WTC11 (cell line): ENCODE data around the gene GALNTL6. TPM values are rescaled to one million over a fixed set of nuclear protein-coding genes. Genes with fewer than 3 reads are reported as not detected.

Experiments used
- ATAC-seq: fragments of 200-7000 bp; cut with Tn5 transposase; 2 replicates; pipeline ENCODE4 v1.10.0; 2021; ENCODE audit warnings: mild to moderate bottlenecking, moderate library complexity
- CTCF ChIA-PET: fragments of 300-600 bp; sonication (Branson Sonifier 250); formaldehyde crosslinking; loops from one replicate; lab custom pipeline; 2021; ENCODE audit warnings: antibody characterized with exemption; lab: Charles Lee
- POLR2A ChIA-PET: fragments of 350-600 bp; sonication (Branson Sonifier 250); formaldehyde crosslinking; loops from one replicate; lab custom pipeline; 2021; ENCODE audit warnings: antibody characterized with exemption; lab: Charles Lee
- DNase-seq: peaks from one replicate; pipeline ENCODE4 v3.0.0; 2021; ENCODE audit warnings: low spot score
- H3K27ac Mint-ChIP-seq: 2 replicates; pipeline ENCODE4 v1.8.0; 2021; ENCODE audit warnings: mixed read lengths
- H3K27me3 Mint-ChIP-seq: 2 replicates; pipeline ENCODE4 v1.8.0; 2021; ENCODE audit warnings: low read depth, mild to moderate bottlenecking, moderate library complexity, mixed read lengths
- H3K36me3 Mint-ChIP-seq: 2 replicates; pipeline ENCODE4 v1.8.0; 2021; ENCODE audit warnings: mixed read lengths
- H3K4me1 Mint-ChIP-seq: 2 replicates; pipeline ENCODE4 v1.8.0; 2022; ENCODE audit warnings: mixed read lengths
- H3K4me3 Mint-ChIP-seq: 2 replicates; pipeline ENCODE4 v1.8.0; 2021; ENCODE audit warnings: mild to moderate bottlenecking, moderate library complexity, mixed read lengths
- H3K9me3 Mint-ChIP-seq: 2 replicates; pipeline ENCODE4 v1.8.0; 2021; ENCODE audit warnings: mixed read lengths
- CTCF ChIP-seq: fragments of 200-600 bp; IDR thresholded peaks from 2 replicates; pipeline ENCODE4 v1.8.0; 2022; ENCODE audit warnings: antibody characterized with exemption
- E2F4 ChIP-seq: sonication (generic); formaldehyde crosslinking; IDR thresholded peaks from 2 replicates; pipeline ENCODE4 v1.8.1; 2022; ENCODE audit warnings: low read depth, mild to moderate bottlenecking, moderate library complexity, missing genetic modification reagents, borderline replicate concordance
- FOXP1 ChIP-seq: sonication (generic); formaldehyde crosslinking; IDR thresholded peaks from 2 replicates; pipeline ENCODE4 v1.8.0; 2022; ENCODE audit warnings: missing genetic modification reagents, mild to moderate bottlenecking, moderate library complexity, borderline replicate concordance
- FOXP4 ChIP-seq: sonication (generic); formaldehyde crosslinking; IDR thresholded peaks from 2 replicates; pipeline ENCODE4 v1.8.0; 2022; ENCODE audit warnings: mild to moderate bottlenecking, missing genetic modification reagents
- HMGA2 ChIP-seq: fragments of 250-450 bp; sonication (Bioruptor Pico); IDR thresholded peaks from 2 replicates; pipeline ENCODE4 v1.4.0; 2021; ENCODE audit warnings: mild to moderate bottlenecking, moderate library complexity
- NFATC4 ChIP-seq: fragments of 250-450 bp; sonication (Bioruptor Pico); IDR thresholded peaks from 2 replicates; pipeline ENCODE4 v1.9.0; 2021; ENCODE audit warnings: mild to moderate bottlenecking
- RELA ChIP-seq: sonication (generic); formaldehyde crosslinking; IDR thresholded peaks from 2 replicates; pipeline ENCODE4 v1.8.1; 2022; ENCODE audit warnings: missing genetic modification reagents, mild to moderate bottlenecking, borderline replicate concordance
- SP1 ChIP-seq: sonication (generic); formaldehyde crosslinking; conservative IDR thresholded peaks from 2 replicates; pipeline ENCODE4 v1.8.1; 2022; ENCODE audit warnings: missing genetic modification reagents
- TP53 ChIP-seq: sonication (generic); formaldehyde crosslinking; IDR thresholded peaks from 2 replicates; pipeline ENCODE4 v1.8.1; 2023; ENCODE audit warnings: mild to moderate bottlenecking, missing genetic modification reagents
- ZNF416 ChIP-seq: fragments of 250-450 bp; sonication (Bioruptor Pico); IDR thresholded peaks from 2 replicates; pipeline ENCODE4 v1.9.0; 2021; ENCODE audit warnings: mild to moderate bottlenecking, inconsistent platforms
- total RNA-seq: library from RNA; stranded (reverse); gene quantifications from 3 replicates; pipeline ENCODE4 v1.2.3, GENCODE V29; 2021
- TF ChIP-seq, protein P1 (sequence below): sonication (generic); formaldehyde crosslinking; IDR thresholded peaks from 2 replicates; pipeline ENCODE4 v1.8.1; 2023; ENCODE audit warnings: mild to moderate bottlenecking, missing genetic modification reagents

GALNTL6 gene
- total RNA-seq, 1 experiment from 2014 or later: 0.24 TPM

DNA sequence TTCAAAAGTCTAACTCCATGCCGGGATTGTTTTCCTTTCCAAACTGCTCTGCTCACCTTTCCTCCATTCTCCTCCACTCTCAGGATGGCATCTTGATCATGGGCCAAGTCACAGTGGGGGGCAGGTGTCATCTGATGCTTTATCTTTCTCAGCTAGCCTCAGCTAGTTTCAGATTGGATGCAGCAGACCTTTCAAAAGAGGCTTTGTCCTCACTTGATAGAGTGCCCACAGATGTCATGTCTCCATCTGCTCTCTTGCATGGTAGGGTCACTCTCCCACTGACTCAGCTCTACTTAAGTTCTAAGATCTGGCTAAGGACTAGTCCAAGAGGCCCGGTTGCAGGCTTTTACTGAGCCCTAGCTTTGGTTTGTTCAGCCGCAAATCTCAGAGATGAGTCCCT, 1013.7 kb downstream of the GALNTL6 start:
- TF ChIP-seq FOXP1 (CRISPR knock-in tag) (no peak), HMGA2 (no peak), CTCF (no peak), SP1 (CRISPR knock-in tag) (no peak), NFATC4 (CRISPR knock-in tag) (no peak), TP53 (no peak)
- DNase-seq (no peak), ATAC-seq (no peak)
- CTCF ChIA-PET: interaction anchor here (0.6 kb wide), 1 partner anchor 441 kb away, joined by 3 read pairs; no protein-coding TSS in a partner anchor
- H3K9me3 Mint-ChIP-seq: peaks cover 15% of the 10 kb centered on the region
- POLR2A ChIA-PET: no interaction called here
- H3K4me3 Mint-ChIP-seq: no peak overlapping the region
- H3K36me3 Mint-ChIP-seq: peaks cover 8% of the 10 kb centered on the region; the same call in 1 of the 2 replicates
- H3K27ac Mint-ChIP-seq: no peak overlapping the region
- H3K27me3 Mint-ChIP-seq: no peaks in the 10 kb centered on the region
- H3K4me1 Mint-ChIP-seq: no peaks in the 10 kb centered on the region

GRCh38 chr4:172830295-172830764, 1017.1 kb downstream of the GALNTL6 start:
- H3K36me3 Mint-ChIP-seq: peaks cover 8% of the 10 kb centered on the region; the same call in 1 of the 2 replicates
- no peaks in the 10 kb centered on the region for H3K27me3 Mint-ChIP-seq
- no peak overlapping the region for H3K27ac Mint-ChIP-seq
- ChIA-PET POLR2A (no interaction called here), CTCF (no interaction called here)
- no peaks in the 10 kb centered on the region for H3K4me1 Mint-ChIP-seq
- no peak overlapping the region for H3K4me3 Mint-ChIP-seq
- TF ChIP-seq, protein P1, sequence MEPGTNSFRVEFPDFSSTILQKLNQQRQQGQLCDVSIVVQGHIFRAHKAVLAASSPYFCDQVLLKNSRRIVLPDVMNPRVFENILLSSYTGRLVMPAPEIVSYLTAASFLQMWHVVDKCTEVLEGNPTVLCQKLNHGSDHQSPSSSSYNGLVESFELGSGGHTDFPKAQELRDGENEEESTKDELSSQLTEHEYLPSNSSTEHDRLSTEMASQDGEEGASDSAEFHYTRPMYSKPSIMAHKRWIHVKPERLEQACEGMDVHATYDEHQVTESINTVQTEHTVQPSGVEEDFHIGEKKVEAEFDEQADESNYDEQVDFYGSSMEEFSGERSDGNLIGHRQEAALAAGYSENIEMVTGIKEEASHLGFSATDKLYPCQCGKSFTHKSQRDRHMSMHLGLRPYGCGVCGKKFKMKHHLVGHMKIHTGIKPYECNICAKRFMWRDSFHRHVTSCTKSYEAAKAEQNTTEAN: no peak
- TF ChIP-seq CTCF: peak; percentile 63
- ATAC-seq (no peak), DNase-seq (no peak)
- H3K9me3 Mint-ChIP-seq: peaks cover 23% of the 10 kb centered on the region

- H3K4me1 Mint-ChIP-seq: peaks cover 9% of the 10 kb centered on the region
- ATAC-seq (no peak), DNase-seq (no peak)
- H3K27me3 Mint-ChIP-seq: no peaks in the 10 kb centered on the region
- POLR2A ChIA-PET: interaction anchor here (0.6 kb wide), 1 partner anchor 596 kb away, joined by 3 read pairs; no protein-coding TSS in a partner anchor
- TF ChIP-seq E2F4 (CRISPR knock-in tag) (no peak), FOXP4 (no peak), RELA (CRISPR knock-in tag) (no peak), ZNF416 (CRISPR knock-in tag) (no peak)
- H3K36me3 Mint-ChIP-seq: no peaks in the 10 kb centered on the region
- no peak overlapping the region for H3K4me3 Mint-ChIP-seq
- no peak overlapping the region for H3K27ac Mint-ChIP-seq
- CTCF ChIA-PET: no interaction called here
- H3K9me3 Mint-ChIP-seq: peaks cover 8% of the 10 kb centered on the region
Observed at GRCh38 chr4:172836661-172837060, 1023.5 kb downstream of the GALNTL6 start.
